Measurements from ENCODE around the gene CCDC148. TPM values are rescaled to one million over a fixed set of nuclear protein-coding genes. Genes with fewer than 3 reads are reported as not detected.
"Not testable (repeated sequence)": the region's sequence is repeated elsewhere in the genome, so short reads cannot be mapped to it uniquely, and the experiment has no call there.

Gene CCDC148
- total RNA-seq, 1 donor from 2014 or later = 0.32 TPM

DNA sequence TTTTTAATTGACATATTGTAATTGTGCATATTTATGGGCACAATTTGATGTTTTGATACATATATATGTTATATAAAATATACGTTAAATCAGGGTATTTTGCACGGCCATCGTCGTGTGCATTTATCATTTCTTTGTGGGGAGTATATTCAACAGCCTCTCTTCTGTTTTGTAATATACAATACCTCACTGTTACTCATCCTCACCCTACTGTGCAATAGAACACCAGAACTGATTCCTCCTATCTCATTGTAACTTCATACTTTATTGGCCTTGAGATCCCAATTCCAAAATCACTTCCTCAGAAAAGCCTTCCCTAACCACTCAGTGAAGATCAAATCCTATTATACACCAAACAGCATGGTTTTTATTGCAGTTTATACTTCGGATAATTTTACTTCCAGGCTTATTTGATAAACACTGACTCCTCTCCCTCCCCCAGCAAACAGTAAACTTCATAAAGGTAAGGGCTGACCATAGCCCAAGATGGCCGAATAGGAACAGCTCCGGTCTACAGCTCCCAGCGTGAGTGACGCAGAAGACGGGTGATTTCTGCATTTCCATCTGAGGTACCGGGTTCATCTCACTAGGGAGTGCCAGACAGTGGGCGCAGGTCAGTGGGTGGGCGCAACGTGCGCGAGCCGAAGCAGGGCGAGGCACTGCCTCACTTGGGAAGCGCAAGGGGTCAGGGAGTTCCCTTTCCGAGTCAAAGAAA lies 105.6 kb downstream of the CCDC148 start:
- not testable (repeated sequence) for ATAC-seq

DNA sequence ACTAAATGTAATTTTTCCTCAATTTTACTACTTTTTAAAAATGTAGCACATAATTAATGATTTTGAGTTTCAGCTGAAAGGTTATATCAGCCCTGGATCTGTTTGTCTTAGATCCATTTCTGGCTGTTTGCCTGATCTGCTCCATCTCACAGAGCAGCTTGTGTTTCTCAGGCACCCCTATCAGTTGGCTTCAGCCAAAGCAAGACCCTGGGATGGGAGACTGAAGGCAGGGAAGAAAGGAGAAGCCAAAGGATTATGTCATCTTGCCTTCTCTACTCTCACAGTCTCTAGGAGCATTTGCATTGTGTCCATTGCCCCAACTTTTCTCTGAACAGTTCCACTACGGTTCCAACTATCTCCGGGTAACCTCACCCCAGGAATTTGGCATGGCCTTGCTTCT lies 110.5 kb downstream of the CCDC148 start:
- no peak for ATAC-seq

DNA sequence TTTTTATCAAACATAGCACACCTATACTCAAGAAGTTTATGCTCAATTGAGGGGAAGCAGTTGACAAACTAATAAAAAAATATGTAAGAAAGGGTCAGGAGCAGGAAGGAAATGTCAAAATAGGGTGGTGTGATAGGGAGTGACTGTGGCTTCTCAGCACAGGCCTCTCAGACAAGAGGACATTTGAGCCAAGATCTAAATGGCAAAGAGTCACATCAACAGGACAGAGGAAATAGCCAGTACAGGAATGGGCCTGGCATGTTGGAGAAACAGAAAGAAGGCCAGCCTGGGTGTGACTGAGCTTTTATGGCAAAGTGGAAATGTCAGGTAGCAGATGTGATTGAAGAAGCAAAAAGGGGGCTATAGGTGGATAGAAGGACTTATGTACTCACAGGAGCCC lies 117.0 kb downstream of the CCDC148 start:
- no peak for ATAC-seq

DNA sequence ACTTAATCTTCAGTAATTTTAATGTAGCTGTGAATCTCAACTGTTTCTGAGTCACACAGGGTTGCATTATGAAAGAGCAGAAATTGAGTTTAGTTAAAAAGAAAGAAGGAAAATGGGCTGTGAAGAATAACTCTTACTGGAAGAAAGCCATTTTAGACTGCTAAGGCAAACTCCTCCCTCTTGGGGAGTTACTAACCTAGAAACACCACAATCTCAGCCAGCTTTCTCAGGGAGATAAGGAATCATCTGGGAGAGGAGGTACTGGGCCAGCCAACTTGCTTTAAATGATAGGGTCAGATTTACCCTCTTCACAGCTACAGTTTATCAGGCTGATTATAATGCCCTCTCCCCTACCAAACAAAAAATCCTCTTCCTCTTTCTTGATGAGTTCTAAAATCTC lies 119.5 kb downstream of the CCDC148 start:
- ATAC-seq = no peak

DNA sequence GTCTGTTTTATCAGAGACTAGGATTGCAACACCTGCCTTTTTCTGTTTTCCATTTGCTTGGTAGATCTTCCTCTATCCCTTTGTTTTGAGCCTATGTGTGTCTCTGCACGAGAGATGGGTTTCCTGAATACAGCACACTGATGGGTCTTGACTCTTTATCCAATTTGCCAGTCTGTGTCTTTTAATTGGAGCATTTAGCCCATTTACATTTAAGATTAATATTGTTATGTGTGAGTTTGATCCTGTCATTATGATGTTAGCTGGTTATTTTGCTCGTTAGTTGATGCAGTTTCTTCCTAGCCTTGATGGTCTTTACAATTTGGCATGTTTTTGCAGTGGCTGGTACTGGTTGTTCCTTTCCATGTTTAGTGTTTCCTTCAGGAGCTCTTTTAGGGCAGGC lies 124.8 kb downstream of the CCDC148 start:
- not testable (repeated sequence) for ATAC-seq

DNA sequence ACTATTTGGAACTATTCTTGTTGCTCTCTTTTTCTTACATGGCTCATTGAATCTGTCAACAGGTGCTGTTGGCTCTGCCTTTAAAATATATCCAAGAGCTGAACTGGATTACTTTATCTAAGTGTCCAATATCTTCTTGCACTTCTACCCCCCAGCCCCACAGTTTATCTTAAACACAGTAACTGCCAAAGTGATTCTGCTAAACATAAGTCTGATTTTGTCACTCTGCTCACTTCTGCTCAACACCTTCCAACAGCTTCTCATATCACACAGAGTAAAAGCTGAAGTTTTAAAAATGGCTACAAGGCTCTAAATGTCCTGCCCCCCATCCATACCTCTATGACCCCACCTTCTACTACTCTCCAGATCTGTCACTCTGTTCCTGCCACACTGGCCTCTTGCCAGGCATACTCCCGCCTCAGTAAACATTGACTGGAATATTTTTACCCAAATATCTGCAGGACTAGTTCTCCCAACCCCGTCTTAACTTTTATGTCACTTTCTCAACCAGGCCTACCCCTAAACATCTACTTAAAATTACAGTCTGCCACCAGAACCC lies 130.7 kb downstream of the CCDC148 start:
- no peak for ATAC-seq

DNA sequence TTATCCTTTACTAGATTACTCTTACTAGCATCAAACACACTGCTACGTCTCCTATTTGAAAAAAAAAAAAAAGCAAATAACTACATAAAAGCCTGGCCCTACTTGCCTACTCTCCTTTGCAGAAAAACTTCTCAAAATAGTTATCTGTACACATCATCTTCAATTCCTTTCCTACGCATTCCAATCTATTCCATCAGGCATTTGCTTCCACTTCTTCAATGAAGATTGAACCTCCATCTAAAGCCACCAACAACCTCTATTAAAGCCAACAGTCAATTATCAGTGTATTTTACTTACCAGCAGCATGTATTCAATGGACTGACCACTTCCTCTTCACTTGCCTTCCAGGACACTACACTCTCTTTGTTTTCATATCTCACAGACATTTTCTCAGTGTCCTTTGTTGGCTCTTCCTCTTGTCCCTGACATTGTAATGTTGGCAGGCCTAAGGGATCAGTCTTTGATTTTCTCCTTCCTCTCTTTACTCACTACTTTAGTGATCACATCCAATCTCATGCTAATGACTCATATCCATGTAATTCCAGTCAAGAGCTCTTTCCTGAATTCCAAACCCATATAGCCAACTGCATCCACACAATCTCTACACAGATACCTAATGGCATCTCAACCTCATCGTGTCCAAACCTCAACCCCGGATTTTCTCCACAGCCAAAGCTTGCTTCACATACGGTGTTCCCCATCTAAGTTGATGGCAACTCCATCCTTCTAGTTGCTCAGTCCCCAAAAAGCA lies 131.3 kb downstream of the CCDC148 start:
- ATAC-seq = no peak

DNA sequence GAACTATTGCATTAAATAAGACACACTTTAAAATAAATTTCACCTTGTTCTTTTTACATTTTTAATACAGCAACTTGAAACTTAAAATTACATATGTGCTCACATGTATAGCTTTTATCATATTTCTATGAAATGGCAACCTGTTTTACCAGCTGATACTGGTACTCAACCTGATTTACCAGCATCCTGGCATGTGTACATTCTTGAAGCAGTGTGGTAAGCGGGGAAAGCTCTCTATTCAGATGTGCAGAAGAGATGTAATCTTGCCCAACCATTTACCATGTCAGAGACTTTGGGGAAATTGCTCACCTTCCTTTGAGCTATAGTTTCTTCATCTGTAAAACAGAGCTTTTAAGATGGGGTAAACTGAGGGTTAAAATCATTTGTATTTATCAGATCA lies 133.2 kb downstream of the CCDC148 start:
- peak; percentile 73 for ATAC-seq

DNA sequence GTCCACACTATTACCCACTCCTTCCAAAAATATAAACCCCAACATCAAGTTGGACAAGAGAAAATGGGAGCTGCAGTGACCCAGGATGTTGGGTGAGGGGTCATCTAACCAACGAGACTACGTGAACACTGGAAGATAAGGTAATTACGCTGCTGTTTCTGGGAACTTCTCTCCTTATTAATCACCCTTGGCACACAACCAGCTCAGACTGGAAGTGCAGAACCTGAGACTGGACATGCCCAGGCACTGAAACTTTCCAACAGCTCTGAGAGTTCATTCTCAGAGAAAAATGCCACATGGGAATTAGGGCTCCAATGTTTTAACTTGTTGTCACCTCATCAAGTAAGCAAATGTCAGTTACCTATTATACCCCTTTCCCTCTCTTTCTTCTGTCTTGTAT lies 135.3 kb downstream of the CCDC148 start:
- peak; percentile 73 for ATAC-seq

DNA sequence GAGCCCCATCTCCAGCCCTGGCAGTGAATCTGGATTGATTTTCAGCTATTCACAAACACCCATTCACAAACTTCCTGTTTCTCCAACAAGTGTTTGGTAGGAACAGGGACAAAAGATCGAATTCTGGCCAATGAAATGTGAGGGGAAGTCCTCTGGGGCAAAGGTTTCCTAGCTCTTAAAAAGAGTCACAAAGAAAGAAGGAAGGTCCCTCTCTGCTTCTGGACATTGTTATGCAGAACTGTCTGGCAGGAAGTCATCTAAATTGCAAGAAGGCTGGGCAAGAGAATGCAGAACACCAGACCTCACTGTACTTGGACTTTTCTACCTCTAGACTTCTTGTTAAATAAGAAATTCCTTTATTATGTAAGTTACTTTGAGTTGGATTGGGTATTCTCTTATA lies 137.3 kb downstream of the CCDC148 start:
- ATAC-seq = no peak

DNA sequence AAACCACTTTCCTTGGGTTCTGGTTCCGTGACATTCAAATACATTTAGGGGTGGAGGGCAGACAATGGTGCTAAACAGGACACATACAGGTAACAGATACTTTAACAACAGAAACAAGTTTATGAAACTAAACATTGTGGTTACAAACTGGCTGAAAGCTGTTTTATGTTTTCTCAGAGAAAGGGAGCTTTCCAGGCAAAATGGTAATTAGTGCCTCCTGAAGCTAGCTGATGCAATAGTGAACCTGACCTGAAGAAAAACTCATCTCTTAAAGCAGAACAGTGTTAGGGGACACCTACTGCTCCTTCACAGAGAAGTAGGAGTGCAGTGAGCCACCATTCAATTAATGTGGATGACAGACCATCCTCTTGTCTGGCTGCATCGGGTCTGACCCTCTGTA lies 138.9 kb downstream of the CCDC148 start:
- ATAC-seq = no peak

DNA sequence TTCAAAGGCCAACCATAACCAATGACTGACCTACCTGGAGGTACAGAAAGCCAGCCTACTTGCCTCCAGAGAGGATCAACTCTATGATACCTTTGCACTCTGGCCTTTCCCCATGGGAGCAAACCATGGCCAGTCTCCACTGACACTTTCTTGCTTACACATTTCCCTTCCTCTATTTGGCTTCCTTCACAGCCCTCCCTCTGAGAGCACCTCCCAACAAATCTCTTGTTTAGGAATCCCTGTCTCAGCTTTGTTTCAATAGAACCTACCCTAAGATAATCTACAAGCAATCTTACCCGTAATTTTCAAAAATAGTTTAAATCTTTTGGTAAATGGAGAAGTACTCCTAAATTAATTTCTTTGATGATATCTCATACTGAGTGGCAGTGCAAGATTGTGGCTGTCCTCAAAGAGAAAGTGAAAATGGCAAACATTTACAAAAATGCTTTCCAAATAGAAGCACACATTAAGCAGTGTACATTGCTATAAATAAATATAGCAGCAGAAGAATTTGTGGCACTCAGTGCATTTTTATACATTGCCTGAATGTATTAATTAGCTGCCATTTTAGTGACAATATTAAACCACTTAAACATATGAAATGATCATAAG lies 140.6 kb downstream of the CCDC148 start:
- ATAC-seq = no peak

DNA sequence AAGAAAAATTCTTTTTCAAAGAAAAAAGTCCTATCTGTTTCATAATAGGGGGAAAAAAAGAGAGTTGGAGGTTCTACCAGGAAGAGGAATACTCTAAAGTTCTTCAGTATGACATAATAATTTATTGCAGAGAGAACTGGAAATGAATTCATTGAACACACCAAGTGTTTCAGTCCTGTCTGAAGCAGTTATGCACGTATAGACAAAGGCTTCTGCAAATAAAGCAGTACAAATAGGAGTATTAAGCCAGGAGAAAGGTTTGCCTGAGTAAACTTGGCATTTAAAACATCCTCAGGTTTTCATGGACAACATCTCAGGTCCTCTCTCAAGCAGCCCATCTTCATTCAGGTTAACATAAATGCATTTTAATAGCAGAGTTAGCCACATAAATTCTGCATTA lies 141.6 kb downstream of the CCDC148 start:
- peak; percentile 50 for ATAC-seq

DNA sequence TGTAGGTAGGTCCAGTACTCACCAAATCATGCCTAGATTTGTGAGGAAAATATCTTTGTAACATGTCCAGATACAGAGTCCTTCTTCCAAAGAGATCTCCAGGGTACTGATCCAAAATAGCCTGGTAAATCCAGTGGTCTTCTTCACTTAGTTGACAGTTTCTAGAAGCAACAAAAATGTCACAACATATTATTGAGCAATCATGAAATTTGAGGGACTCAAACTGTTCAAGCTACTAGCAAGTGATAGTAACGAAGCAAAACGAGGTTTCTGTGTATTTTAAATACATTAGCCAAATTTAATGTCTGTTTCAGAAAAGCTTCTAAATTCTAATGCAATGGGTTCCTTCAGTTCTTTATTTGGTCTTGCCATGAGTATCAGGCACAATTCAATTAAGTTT lies 142.8 kb downstream of the CCDC148 start:
- no peak for ATAC-seq

DNA sequence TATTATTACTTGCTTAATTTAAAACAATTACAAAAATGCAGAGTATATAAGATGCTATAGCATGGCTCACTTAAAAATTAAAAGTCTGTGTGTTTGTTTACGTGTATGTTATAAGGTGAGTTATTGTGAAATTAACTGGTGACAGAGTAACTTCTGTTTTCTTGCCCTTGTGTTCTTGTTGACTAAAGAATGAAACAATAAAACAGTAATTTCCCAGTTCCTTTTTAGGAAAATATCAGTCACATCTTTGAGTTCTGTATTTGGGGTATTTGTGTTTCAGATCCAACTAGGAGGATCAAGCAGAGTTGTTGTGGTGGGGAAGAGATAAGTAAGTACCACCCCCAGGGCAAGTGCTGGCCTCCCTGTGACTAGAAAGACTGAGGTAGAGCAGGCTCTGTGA lies 143.6 kb downstream of the CCDC148 start:
- no peak for ATAC-seq

DNA sequence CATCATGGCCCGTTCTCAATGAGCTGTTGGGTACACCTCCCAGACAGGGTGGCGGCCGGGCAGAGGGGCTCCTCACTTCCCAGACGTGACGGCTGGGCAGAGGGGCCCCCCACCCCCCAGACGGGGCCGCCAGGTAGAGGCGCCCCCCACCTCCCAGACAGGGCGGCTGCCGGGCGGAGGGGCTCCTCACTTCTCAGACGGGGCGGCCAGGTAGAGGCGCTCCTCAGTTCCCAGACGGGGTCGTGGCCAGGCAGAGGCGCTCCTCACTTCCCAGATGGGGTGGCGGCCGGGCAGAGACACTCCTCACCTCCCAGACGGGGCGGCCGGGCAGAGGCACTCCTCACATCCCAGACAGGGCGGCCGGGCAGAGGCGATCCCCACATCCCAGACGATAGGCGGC lies 146.1 kb downstream of the CCDC148 start:
- ATAC-seq = not testable (repeated sequence)

DNA sequence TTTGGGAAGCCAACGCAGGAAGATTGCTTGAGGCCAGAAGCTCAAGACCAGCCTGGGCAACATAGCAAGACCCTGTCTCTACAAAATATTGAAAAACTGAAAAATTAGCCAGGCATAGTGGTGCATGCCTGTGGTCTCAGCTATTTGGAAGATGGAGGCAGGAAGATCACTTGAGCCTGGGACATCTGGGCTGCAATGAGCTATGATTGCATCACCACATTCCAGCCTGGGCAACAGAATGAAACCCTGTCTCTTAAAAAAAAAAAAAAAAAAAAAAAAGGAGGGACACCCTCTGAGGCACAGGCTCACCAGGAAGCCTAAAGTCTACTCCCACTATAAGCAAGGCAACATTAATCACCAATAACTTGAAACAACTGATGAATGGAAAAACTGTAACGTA lies 151.1 kb downstream of the CCDC148 start:
- ATAC-seq = no peak

DNA sequence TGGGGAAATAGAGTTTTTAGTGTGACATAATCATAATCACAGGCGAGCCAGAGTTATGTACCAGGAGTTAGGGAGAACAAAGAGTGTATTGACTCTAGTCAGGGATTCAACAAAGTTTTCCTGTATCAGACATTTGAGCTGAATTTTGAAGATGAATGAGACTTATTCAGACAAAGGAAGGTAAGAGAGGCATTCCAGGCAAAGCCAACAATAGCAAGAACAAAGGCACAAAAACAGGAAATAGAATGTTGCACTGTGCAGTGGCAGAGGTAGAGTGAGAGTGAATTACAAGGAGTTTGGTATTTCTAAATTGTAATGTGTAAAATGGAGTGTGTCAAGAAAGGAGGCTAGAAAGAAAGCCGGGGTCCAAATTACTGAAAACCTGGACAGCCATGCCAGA lies 156.2 kb downstream of the CCDC148 start:
- ATAC-seq = no peak

DNA sequence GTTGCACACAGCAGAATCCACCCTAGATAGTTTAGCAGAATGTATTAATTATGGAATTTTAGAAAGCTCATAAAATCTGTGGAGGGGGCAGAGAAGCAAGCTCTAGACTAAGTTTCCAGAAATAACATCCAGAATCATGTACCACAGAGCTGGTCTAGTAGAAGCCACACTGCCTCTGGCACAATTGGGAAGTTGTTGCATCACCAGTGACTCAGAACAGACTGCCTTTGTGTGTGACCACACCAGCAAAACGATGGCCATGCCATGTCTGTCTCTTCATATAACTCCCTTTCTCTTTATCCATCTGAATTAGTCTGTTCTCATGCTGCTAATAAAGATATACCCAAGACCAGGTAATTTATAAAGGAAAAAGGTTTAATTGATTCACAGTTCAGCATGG lies 158.9 kb downstream of the CCDC148 start:
- peak; percentile 82 for ATAC-seq

DNA sequence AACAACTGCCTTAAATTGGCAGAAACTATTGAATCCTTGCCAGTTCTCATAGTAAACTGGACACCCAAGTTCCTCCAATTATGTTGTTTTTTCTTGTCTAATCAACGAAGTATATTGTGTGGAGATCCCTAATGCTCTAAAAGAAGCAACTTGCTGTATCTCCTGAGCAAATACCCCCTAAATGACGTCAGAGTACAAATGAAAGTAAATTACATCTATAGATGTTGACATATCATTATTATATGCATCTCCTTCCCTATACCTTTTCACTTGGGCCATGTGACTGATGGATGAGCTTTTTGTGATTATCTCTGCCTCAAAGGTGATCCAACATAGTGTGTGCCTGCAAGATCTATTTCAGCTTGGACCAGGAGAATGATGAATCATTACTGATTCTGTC lies 159.4 kb downstream of the CCDC148 start:
- ATAC-seq = no peak

DNA sequence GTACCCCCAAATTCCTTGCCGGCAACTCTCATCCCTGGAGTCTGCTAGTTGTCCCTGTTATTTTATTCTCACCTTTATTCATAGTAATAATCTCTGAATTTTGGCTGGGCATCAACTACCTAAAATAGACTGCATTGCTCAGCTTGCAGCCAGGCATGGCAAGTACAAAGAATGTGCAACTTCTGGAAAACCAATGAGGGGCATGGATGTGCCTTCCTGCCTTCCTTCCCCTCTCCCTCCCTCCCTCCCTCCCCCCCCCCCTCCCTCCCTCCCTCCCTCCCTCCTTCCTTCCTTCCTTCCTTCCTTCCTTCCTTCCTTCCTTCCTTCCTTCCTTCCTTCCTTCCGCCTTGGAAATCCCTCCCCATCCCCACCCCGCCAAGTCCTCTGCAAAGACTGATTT lies 162.8 kb downstream of the CCDC148 start:
- ATAC-seq = no peak

DNA sequence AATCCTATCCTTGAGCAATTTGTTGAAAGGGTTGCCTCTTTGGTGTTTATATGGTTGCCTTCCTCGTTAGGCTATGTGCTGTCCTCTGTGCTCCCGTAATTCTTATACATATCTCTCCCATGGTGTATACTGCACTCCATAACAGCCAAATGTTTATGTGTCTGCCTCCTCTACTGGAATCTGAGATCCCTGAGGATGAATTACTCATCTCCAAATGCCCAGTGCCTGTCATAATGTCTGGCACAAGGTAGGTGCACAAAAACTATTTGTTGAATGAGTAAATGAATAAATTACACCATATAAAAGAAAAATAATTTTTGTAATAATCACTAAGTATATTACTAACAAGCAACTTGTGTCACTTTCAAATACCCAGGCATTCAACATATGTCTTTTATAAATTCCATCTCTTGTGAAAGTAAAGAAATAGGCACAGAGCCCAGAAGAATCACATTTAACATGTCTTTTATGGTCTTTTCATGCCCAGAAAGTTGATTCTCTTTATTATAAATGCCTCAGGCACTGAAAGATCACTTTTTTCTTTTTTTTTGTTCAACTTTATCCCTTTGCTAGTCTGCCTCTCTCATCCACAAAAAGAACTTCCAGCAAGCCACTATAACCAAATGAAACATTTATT lies 164.9 kb downstream of the CCDC148 start:
- ATAC-seq = peak; percentile 18

DNA sequence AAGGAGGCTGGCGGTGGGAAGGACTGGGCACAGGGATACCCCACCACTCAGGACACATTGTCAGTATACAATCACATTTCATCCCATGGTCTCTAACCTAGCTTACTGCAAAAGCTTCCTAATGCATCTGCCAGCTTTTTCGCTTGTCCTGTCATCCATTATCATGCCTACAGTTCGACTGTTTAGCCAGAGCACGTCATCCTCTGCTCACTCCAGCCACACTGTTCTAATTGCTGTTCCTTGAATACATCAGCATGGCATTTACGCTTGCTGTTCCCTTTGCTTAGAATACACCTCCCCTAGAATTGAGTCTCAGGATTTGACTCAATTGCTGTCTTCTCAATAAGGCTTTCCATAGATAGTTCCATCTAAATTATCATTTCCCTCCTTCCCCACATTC lies 166.3 kb downstream of the CCDC148 start:
- ATAC-seq = no peak

All from esophagus mucosa (tissue), 1 donor.